22Rv1 (cell line): ENCODE data around the gene AEN.

Experiments used
- CTCF ChIP-seq: fragments of 450-650 bp; IDR thresholded peaks from 2 replicates; pipeline ENCODE4 v1.5.1; 2017; ENCODE audit warnings: mild to moderate bottlenecking
- ZFX ChIP-seq: fragments of 450-650 bp; IDR thresholded peaks from 2 replicates; pipeline ENCODE4 v1.6.1; 2017; ENCODE audit warnings: antibody characterized with exemption, borderline replicate concordance

DNA sequence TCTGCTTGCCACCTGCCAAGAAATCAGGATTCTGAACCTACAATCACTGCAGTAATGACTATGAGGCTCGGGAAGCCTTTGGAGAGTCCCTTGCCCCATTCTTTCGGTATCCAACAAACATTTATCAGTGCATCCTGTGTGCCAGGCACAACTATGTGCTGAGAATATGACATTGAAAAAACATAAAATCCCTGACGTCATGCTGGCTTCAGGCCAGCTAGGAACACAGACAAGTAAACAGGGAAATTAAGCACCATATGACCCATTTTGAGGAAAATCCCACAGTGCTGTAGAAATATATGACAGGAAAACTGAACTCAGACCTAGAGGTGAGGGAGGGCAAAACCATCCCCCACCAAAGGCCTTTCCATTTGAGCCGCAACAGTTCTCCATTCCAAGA lies 40.6 kb upstream of the AEN start:
- no peak for TF ChIP-seq CTCF
- TF ChIP-seq ZFX, result no peak
